HFFc6 (cell line): Measurements from ENCODE around the gene IL10RA. TPM values are rescaled to one million over a fixed set of nuclear protein-coding genes. Genes with fewer than 3 reads are reported as not detected.

ENCODE experiments used
- DNase-seq: peaks from one replicate; pipeline ENCODE4 v3.0.0-alpha.2; 2018
- H3K27ac Mint-ChIP-seq: 2 replicates; pipeline ENCODE4 v1.8.0; 2020; ENCODE audit warnings: mild to moderate bottlenecking, mixed read lengths
- H3K27me3 Mint-ChIP-seq: 2 replicates; pipeline ENCODE4 v1.8.0; 2021; ENCODE audit warnings: mild to moderate bottlenecking, moderate library complexity, mixed read lengths; ENCODE audit not compliant: insufficient read depth
- H3K36me3 Mint-ChIP-seq: 2 replicates; pipeline ENCODE4 v1.8.0; 2021; ENCODE audit warnings: low read depth, mixed read lengths
- H3K4me1 Mint-ChIP-seq: 2 replicates; pipeline ENCODE4 v1.8.0; 2020; ENCODE audit warnings: low read depth, mixed read lengths
- H3K4me3 Mint-ChIP-seq: 2 replicates; pipeline ENCODE4 v1.8.0; 2020; ENCODE audit warnings: mild to moderate bottlenecking, moderate library complexity, mixed read lengths
- H3K9me3 Mint-ChIP-seq: 2 replicates; pipeline ENCODE4 v1.8.0; 2020; ENCODE audit warnings: mild to moderate bottlenecking, mixed read lengths
- CTCF ChIP-seq: fragments of 200-600 bp; sonication (generic); IDR thresholded peaks from 2 replicates; pipeline ENCODE4 v1.5.0; 2021; ENCODE audit warnings: antibody characterized with exemption, mild to moderate bottlenecking
- total RNA-seq, 6 experiments: library from RNA; stranded (reverse); fragmentation: NEBNext Ultra II Directional; extraction: Animal tissue kit (Norgen Biotek cat#: 25700); gene quantifications; 2 replicates in 1 of 6; 3 replicates in 5 of 6; pipeline ENCODE4 v1.2.3, GENCODE V29; 2021

Gene IL10RA
- total RNA-seq, 6 experiments from 2014 or later = not detected

- Mint-ChIP-seq H3K4me3 (no peak overlapping the region), H3K36me3 (no peaks in the 10 kb centered on the region), H3K27ac (no peak overlapping the region), H3K27me3 (peaks cover 38% of the 10 kb centered on the region), H3K4me1 (peaks cover 4% of the 10 kb centered on the region; the same call in 1 of the 2 replicates), H3K9me3 (no peaks in the 10 kb centered on the region)
- no peak for TF ChIP-seq CTCF
- no peak for DNase-seq
These were observed 3.3 kb downstream of the IL10RA start for GRCh38 chr11:117989351-117990102.

GRCh38 chr11:117992136-117992535 lies 5.9 kb downstream of the IL10RA start:
- DNase-seq = no peak
- peaks cover 35% of the 10 kb centered on the region for H3K27me3 Mint-ChIP-seq
- H3K27ac Mint-ChIP-seq = no peak overlapping the region
- no peaks in the 10 kb centered on the region for H3K36me3 Mint-ChIP-seq
- H3K4me1 Mint-ChIP-seq = no peaks in the 10 kb centered on the region
- TF ChIP-seq CTCF = no peak
- H3K9me3 Mint-ChIP-seq = no peaks in the 10 kb centered on the region
- H3K4me3 Mint-ChIP-seq = no peak overlapping the region

- Mint-ChIP-seq H3K4me1 (no peaks in the 10 kb centered on the region), H3K27ac (no peak overlapping the region), H3K9me3 (no peaks in the 10 kb centered on the region), H3K36me3 (no peaks in the 10 kb centered on the region), H3K4me3 (no peak overlapping the region), H3K27me3 (peaks cover 31% of the 10 kb centered on the region)
- TF ChIP-seq CTCF = no peak
- DNase-seq = no peak
These were observed 6.4 kb downstream of the IL10RA start for GRCh38 chr11:117992620-117993019.

DNA sequence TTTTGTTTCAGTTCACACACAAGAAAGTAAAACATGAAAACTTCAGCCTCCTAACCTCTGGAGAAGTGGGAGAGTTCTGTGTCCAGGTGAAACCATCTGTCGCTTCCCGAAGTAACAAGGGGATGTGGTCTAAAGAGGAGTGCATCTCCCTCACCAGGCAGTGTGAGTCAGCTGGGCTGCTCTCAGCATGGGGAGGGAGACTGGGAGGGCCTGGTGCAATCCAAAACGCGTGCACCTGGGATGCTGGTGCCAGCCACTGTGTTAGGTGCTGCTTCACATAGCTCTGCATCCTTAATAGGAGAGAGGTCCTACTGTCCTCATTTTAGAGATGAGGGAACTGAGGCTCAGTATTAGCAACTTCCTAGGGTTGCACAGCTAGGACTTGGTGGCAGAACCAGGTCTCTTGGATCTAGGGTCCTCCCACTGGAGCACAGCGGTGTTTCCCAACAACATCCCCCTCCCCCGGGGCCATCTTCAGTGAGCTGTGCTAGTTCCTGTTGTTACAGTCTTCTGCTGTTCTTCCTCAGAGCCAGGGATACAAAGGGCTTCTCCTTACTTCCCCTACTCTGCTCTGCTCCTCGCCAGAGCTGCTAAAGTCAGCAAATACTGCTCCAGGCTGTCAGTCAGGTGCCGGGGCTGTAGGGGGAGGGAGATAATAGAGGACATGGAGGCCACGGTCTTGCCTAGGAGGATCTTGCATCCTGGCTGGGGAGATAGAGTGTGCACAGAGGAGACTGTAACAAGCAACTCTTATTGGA lies 8.0 kb downstream of the IL10RA start:
- DNase-seq = no peak
- no peaks in the 10 kb centered on the region for H3K4me1 Mint-ChIP-seq
- H3K9me3 Mint-ChIP-seq = no peaks in the 10 kb centered on the region
- peaks cover 32% of the 10 kb centered on the region for H3K27me3 Mint-ChIP-seq
- no peaks in the 10 kb centered on the region for H3K36me3 Mint-ChIP-seq
- no peak overlapping the region for H3K4me3 Mint-ChIP-seq
- no peak for TF ChIP-seq CTCF
- no peak overlapping the region for H3K27ac Mint-ChIP-seq

- DNase-seq = no peak
- TF ChIP-seq CTCF = no peak
- Mint-ChIP-seq H3K9me3 (no peaks in the 10 kb centered on the region), H3K4me1 (no peaks in the 10 kb centered on the region), H3K4me3 (no peak overlapping the region), H3K27ac (no peak overlapping the region), H3K27me3 (peaks cover 26% of the 10 kb centered on the region), H3K36me3 (no peaks in the 10 kb centered on the region)
These were observed 9.3 kb downstream of the IL10RA start for GRCh38 chr11:117995472-117995871.
